Measurements from ENCODE around the gene CACNA1C.

CACNA1C gene

DNA sequence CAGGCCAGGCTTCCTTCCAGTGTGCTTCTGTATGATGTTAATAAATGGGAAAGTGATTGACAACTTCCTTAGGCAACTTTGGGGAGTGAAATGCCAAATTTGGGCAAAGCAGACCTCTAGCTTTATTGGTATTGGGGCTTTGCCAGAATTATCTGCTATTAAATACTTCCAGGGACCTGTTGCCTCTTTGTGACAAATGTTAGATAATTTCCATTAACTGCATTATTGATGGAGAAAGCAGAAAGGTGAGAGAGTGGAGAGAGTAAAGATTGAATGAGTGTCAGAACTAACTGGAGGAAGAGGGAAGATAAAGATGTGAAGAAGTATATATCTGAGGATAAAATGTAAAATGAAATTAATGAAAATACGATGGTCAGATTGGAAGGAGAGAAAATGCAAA is 94.5 kb downstream of the CACNA1C start:
- peaks cover 0 to 4% (median 0%) of the 10 kb centered on the region in 11 experiments; a peak in 2 of 22 replicates for H3K27me3 ChIP-seq

DNA sequence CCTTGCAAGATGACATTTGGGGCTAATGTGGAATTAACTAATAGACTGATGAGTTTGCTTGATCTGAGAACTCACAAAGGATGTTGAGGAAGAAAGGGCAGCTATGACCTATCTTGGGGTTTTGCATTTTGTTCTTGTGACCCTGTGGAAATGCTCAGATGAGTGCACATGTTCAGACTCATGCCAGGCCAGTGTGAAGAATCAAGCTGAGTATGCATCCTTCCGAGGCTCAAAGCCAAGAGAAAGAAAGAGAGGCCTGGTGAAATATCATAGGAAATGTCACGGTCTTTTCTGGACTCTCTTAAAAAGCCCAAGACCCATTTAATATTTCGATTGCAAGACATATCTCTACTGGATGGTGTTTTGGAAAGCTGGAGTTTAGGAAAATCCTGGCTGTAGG is 96.3 kb downstream of the CACNA1C start:
- TF ChIP-seq Cebpa-rat (IDR thresholded peaks at IDR 0.05), result no peak
- no peaks in the 10 kb centered on the region for H4K20me1 ChIP-seq
- no peak overlapping the region for H3K9ac ChIP-seq

More for the DNA sequence above, 94.5 kb downstream of the CACNA1C start:
- no peak overlapping the region for H3K9ac ChIP-seq
- no peaks in the 10 kb centered on the region for H4K20me1 ChIP-seq
- H3K9me3 ChIP-seq (replicated peaks in 1 of 11), result peaks cover 0 to 11% (median 0%) of the 10 kb centered on the region in 11 experiments; a peak in 3 of 22 replicates
- no peak overlapping the region for H3K4me3 ChIP-seq
- TF ChIP-seq Cebpa-rat (IDR thresholded peaks at IDR 0.05), result no peak
- no peaks in the 10 kb centered on the region for H3K4me1 ChIP-seq
- H3K27ac ChIP-seq, result no peak overlapping the region
- H3K4me2 ChIP-seq, result no peak overlapping the region
- no peaks in the 10 kb centered on the region for H3K36me3 ChIP-seq

DNA sequence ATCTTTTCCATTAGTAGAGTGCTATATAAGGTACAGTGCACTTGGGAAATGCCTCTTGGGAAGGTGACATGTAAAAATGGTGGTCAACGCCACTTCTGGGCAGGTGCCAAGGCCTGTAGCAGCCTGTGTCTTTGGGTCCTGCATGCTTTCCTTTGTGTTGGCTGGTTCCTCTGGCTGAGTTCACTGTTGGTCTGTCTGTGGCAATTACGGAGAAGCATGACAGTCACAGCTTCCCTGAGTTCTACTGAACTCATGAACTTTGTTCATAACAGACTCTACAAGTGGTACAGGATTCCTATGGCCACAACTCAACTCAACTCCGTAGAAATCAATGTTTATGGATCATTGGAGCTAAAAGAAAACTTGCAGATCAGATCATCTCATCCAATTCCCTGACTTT is 98.0 kb downstream of the CACNA1C start:
- Histone ChIP-seq H3K4me2 (no peak overlapping the region), H3K27ac (no peak overlapping the region), H3K9me3 (replicated peaks in 1 of 11) (peaks cover 0 to 11% (median 0%) of the 10 kb centered on the region in 11 experiments; a peak in 3 of 22 replicates), H3K9ac (no peak overlapping the region), H3K4me3 (no peak overlapping the region), H3K36me3 (no peaks in the 10 kb centered on the region), H4K20me1 (no peaks in the 10 kb centered on the region), H3K27me3 (no peaks in the 10 kb centered on the region), H3K4me1 (peaks cover 0 to 11% (median 0%) of the 10 kb centered on the region in 10 experiments; a peak in 7 of 20 replicates)
- TF ChIP-seq Cebpa-rat (IDR thresholded peaks at IDR 0.05), result no peak

More for the DNA sequence above, 96.3 kb downstream of the CACNA1C start:
- Histone ChIP-seq H3K27me3 (peaks cover 0 to 4% (median 0%) of the 10 kb centered on the region in 11 experiments; a peak in 2 of 22 replicates), H3K36me3 (no peaks in the 10 kb centered on the region), H3K4me3 (no peak overlapping the region), H3K27ac (no peak overlapping the region), H3K9me3 (replicated peaks in 1 of 11) (peaks cover 0 to 11% (median 0%) of the 10 kb centered on the region in 11 experiments; a peak in 3 of 22 replicates), H3K4me2 (no peak overlapping the region), H3K4me1 (peaks cover 0 to 11% (median 0%) of the 10 kb centered on the region in 10 experiments; a peak in 7 of 20 replicates)

DNA sequence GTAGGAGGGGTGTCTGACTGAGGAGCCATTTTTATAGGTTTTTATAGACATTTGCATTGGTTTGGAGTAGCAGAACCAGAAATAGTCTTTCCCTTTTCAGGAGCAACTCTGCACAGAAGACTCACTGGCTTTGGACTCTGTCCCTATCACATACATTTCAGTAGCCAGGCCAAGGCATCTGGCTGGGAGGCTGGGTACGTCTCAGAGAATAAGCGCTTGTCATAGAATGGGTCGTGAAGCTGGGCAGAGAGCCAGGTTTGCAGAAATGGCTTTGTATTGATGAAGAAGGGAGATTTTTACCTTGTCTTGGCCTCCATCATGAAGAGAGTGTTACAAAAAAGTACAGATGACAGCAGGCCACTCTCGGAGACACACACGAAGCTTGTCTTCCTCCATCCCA is 98.6 kb downstream of the CACNA1C start:
- H3K4me2 ChIP-seq, result no peak overlapping the region
- peaks cover 0 to 11% (median 0%) of the 10 kb centered on the region in 10 experiments; a peak in 7 of 20 replicates for H3K4me1 ChIP-seq
- peaks cover 0 to 11% (median 0%) of the 10 kb centered on the region in 11 experiments; a peak in 3 of 22 replicates for H3K9me3 ChIP-seq (replicated peaks in 1 of 11)
- H3K9ac ChIP-seq, result no peak overlapping the region
- no peaks in the 10 kb centered on the region for H3K27me3 ChIP-seq
- H3K4me3 ChIP-seq, result no peak overlapping the region
- H4K20me1 ChIP-seq, result no peaks in the 10 kb centered on the region
- no peaks in the 10 kb centered on the region for H3K36me3 ChIP-seq
- TF ChIP-seq Cebpa-rat (IDR thresholded peaks at IDR 0.05), result no peak
- no peak overlapping the region for H3K27ac ChIP-seq

DNA sequence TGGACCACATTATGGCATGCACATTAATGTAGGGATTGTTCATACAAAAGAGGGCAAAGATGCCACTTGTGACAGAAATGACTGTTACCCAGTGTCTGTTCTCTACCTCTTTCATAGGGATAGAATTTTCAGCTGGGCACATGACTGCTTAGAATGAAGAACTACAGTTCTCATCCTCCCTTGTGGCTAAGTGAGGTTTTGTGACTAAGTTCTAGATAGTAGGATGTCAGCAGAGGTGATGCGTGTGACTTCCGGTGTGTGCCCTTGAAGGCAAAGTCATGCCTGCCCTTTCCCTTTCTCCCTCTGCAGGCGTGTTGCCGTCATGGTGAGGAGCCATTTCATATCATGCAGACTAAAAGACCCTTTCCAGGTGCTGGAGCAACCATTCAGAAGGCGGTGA is 99.3 kb downstream of the CACNA1C start:
- Histone ChIP-seq H3K27ac (no peak overlapping the region), H4K20me1 (no peaks in the 10 kb centered on the region), H3K4me3 (no peak overlapping the region), H3K4me1 (peaks cover 0 to 11% (median 0%) of the 10 kb centered on the region in 10 experiments; a peak in 7 of 20 replicates), H3K36me3 (no peaks in the 10 kb centered on the region), H3K27me3 (no peaks in the 10 kb centered on the region), H3K9me3 (replicated peaks in 1 of 11) (peaks cover 0 to 11% (median 0%) of the 10 kb centered on the region in 11 experiments; a peak in 3 of 22 replicates), H3K9ac (no peak overlapping the region), H3K4me2 (no peak overlapping the region)
- TF ChIP-seq Cebpa-rat (IDR thresholded peaks at IDR 0.05), result no peak

DNA sequence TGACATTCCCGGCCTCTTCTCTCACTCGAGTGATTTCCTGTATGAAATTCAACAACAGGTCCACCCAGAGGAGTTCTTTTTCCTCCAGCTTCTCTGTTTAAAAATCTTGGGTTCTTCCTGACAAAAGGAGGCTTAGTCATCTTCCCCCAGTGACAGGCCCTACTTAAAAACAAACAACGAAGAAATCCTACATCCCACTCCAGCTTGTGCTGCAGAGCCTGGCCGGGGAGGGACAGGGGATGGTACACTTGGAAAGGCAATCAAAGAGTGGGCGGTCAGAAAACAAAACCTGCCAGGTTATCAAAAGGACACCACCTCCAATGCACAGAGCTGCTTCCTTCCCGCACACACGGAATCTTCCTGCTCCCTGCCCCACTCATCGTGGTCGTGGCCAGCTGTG is 101.3 kb downstream of the CACNA1C start:
- Histone ChIP-seq H3K9me3 (replicated peaks in 1 of 11) (peaks cover 0 to 6% (median 0%) of the 10 kb centered on the region in 11 experiments; a peak in 3 of 22 replicates), H3K4me3 (no peak overlapping the region), H3K36me3 (no peaks in the 10 kb centered on the region), H3K9ac (no peak overlapping the region), H3K27me3 (no peaks in the 10 kb centered on the region), H3K4me2 (peak overlapping the region in 3 of 11 experiments; percentile 1 to 49 (median 13); a peak in 3 of 22 replicates), H4K20me1 (no peaks in the 10 kb centered on the region), H3K27ac (no peak overlapping the region), H3K4me1 (peaks cover 0 to 11% (median 0%) of the 10 kb centered on the region in 10 experiments; a peak in 7 of 20 replicates)
- no peak for TF ChIP-seq Cebpa-rat (IDR thresholded peaks at IDR 0.05)

DNA sequence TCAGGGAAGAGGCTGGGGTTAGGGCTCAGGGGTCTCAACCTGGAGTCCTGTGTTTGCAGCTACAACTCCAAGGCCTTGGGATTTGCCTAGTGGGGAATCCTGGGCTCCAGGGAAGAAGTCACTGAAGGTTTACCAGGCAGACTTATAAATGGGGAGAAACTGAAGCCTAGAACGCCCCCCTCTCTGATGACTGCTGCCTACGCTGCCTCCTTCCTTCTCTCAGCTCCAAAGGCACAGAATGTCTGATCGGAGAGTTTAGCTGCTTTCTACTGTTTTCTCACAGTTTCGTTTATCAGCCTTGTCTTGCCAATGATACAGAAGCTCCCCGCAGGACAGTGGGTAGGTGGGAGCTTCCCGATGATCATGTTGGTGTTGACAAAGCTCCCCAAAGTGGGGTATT is 101.7 kb downstream of the CACNA1C start:
- H3K27ac ChIP-seq, result no peak overlapping the region
- 0 out of 22 replicates have a peak, but pooled peaks cover 0 to 1% (median 0%) of the 10 kb centered on the region in 11 experiments for H3K9me3 ChIP-seq (replicated peaks in 1 of 11)
- H3K4me1 ChIP-seq, result peaks cover 0 to 11% (median 0%) of the 10 kb centered on the region in 10 experiments; a peak in 7 of 20 replicates
- TF ChIP-seq Cebpa-rat (IDR thresholded peaks at IDR 0.05), result no peak
- H3K27me3 ChIP-seq, result no peaks in the 10 kb centered on the region
- H3K36me3 ChIP-seq, result no peaks in the 10 kb centered on the region
- no peak overlapping the region for H3K4me2 ChIP-seq
- no peak overlapping the region for H3K4me3 ChIP-seq
- no peak overlapping the region for H3K9ac ChIP-seq
- no peaks in the 10 kb centered on the region for H4K20me1 ChIP-seq

DNA sequence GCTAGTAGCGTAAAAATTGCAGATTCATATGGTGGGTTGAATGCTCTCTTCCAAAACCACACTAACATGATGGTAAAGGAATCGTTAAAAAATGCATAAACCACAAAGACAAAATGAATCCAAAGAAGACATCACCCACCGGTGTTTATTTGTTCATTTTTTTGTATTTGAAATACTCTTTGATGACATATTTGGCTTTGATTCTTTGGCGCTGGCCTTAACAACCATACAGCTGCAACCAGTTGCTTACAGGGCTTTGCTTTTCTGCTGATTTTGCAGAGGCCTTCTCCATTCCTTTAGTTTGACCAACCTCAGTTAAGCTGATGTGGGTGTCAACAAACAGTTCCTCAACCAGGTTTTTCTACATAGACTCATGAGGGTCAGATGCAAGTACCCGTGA is 103.5 kb downstream of the CACNA1C start:
- Histone ChIP-seq H4K20me1 (no peaks in the 10 kb centered on the region), H3K9me3 (replicated peaks in 1 of 11) (no peaks in the 10 kb centered on the region), H3K27ac (no peak overlapping the region), H3K4me3 (no peak overlapping the region), H3K9ac (no peak overlapping the region), H3K4me1 (peaks cover 0 to 11% (median 0%) of the 10 kb centered on the region in 10 experiments; a peak in 7 of 20 replicates), H3K27me3 (no peaks in the 10 kb centered on the region), H3K36me3 (no peaks in the 10 kb centered on the region), H3K4me2 (no peak overlapping the region)
- TF ChIP-seq Cebpa-rat (IDR thresholded peaks at IDR 0.05), result no peak

DNA sequence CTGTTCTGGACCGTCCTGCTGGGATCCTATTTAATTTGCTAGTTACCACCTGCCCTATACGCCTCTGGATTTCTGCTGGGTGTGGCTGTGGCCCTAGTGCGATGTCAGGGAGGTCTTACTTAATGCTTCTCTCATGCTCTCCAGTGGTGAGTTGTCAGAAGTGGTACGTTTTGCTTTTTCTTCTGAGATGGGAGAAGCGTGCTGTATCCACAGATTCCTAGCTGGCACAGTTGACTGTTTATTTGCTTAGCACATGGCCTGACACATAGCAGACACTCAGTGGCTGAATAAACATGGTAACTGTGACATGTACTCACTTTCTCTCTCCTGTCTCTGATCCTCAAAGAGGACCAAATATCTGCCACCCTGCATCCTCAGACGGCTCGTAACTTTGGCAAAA is 107.3 kb downstream of the CACNA1C start:
- H3K27ac ChIP-seq, result no peak overlapping the region
- no peaks in the 10 kb centered on the region for H3K36me3 ChIP-seq
- no peak for TF ChIP-seq Cebpa-rat (IDR thresholded peaks at IDR 0.05)
- no peak overlapping the region for H3K4me2 ChIP-seq
- H3K4me1 ChIP-seq, result no peaks in the 10 kb centered on the region
- H3K9ac ChIP-seq, result no peak overlapping the region
- no peaks in the 10 kb centered on the region; a peak in 1 of 22 replicates for H3K9me3 ChIP-seq (replicated peaks in 1 of 11)
- no peaks in the 10 kb centered on the region for H4K20me1 ChIP-seq
- no peak overlapping the region for H3K4me3 ChIP-seq
- H3K27me3 ChIP-seq, result no peaks in the 10 kb centered on the region

DNA sequence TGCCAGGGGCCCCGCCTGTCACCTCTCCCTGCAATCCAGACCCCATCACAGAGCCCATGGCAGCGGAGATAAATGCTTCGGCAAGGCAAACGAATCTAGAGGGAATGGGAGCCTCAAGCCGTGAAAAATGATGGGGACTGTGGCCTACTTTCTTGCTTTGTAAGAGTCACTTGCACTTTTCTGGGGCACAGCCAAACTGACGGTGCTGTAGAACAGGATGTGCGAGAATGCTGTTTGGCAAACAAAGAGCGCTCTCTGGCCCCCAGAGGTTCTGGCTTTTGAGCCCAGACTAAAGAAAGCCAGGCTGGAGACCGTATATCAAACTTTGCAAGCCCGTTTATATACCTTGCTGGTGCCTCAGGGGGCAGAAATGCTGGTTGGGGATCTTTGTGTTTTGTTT is 108.7 kb downstream of the CACNA1C start:
- Histone ChIP-seq H3K27me3 (no peaks in the 10 kb centered on the region), H3K4me1 (no peaks in the 10 kb centered on the region), H3K4me3 (no peak overlapping the region), H3K36me3 (no peaks in the 10 kb centered on the region), H3K9me3 (replicated peaks in 1 of 11) (peaks cover 5 to 8% (median 7%) of the 10 kb centered on the region in 11 experiments), H4K20me1 (no peaks in the 10 kb centered on the region), H3K9ac (no peak overlapping the region), H3K27ac (no peak overlapping the region), H3K4me2 (no peak overlapping the region)
- TF ChIP-seq Cebpa-rat (IDR thresholded peaks at IDR 0.05), result no peak
